ENCODE results near the gene SDHB.

The SDHB gene

GRCh38 chr1:16975838-16976237 is 78.0 kb downstream of the SDHB start:
- H3K4me2 ChIP-seq, result no peak overlapping the region
- no peaks in the 10 kb centered on the region for H3K9me3 ChIP-seq
- peaks cover 7% of the 10 kb centered on the region; the same call in 1 of the 2 replicates for H3K36me3 ChIP-seq
- peaks cover 25% of the 10 kb centered on the region for H4K20me1 ChIP-seq
- H3K9ac ChIP-seq, result no peak overlapping the region
- no peak for TF ChIP-seq Cebpa-rat (IDR thresholded peaks at IDR 0.05)
- H3K4me3 ChIP-seq, result no peak overlapping the region
- H3K4me1 ChIP-seq, result peaks cover 31% of the 10 kb centered on the region
- H3K27ac ChIP-seq, result no peak overlapping the region
- peaks cover 7% of the 10 kb centered on the region for H3K27me3 ChIP-seq

- Histone ChIP-seq H3K9me3 (no peaks in the 10 kb centered on the region), H3K27me3 (peaks cover under 1% of the 10 kb centered on the region; the same call in 1 of the 2 replicates)
These were observed 78.6 kb downstream of the SDHB start for GRCh38 chr1:16975211-16975610.

GRCh38 chr1:16973215-16973614 is 80.6 kb downstream of the SDHB start:
- H3K9ac ChIP-seq, result no peak overlapping the region
- no peak overlapping the region for H3K27ac ChIP-seq
- TF ChIP-seq Cebpa-rat (IDR thresholded peaks at IDR 0.05), result no peak
- no peak overlapping the region for H3K4me2 ChIP-seq
- no peak overlapping the region for H3K4me3 ChIP-seq
- H3K9me3 ChIP-seq, result no peaks in the 10 kb centered on the region
- H3K27me3 ChIP-seq, result no peaks in the 10 kb centered on the region
- H3K4me1 ChIP-seq, result peaks cover 24% of the 10 kb centered on the region
- peaks cover 11% of the 10 kb centered on the region; the same call in 1 of the 2 replicates for H3K36me3 ChIP-seq
- peaks cover 28% of the 10 kb centered on the region for H4K20me1 ChIP-seq

More at GRCh38 chr1:16975211-16975610, 78.6 kb downstream of the SDHB start:
- Histone ChIP-seq H3K36me3 (peaks cover 7% of the 10 kb centered on the region; the same call in 1 of the 2 replicates), H3K27ac (no peak overlapping the region), H3K4me2 (no peak overlapping the region), H3K4me1 (peaks cover 37% of the 10 kb centered on the region), H3K9ac (no peak overlapping the region), H4K20me1 (peaks cover 31% of the 10 kb centered on the region), H3K4me3 (no peak overlapping the region)
- no peak for TF ChIP-seq Cebpa-rat (IDR thresholded peaks at IDR 0.05)

GRCh38 chr1:16972189-16972895 is 81.5 kb downstream of the SDHB start:
- Histone ChIP-seq H3K9ac (no peak overlapping the region), H4K20me1 (peaks cover 20% of the 10 kb centered on the region), H3K27ac (no peak overlapping the region), H3K4me3 (no peak overlapping the region), H3K4me1 (peaks cover 15% of the 10 kb centered on the region; the same call in 1 of the 2 replicates), H3K4me2 (no peak overlapping the region), H3K27me3 (no peaks in the 10 kb centered on the region), H3K9me3 (no peaks in the 10 kb centered on the region), H3K36me3 (peaks cover 17% of the 10 kb centered on the region; the same call in 1 of the 2 replicates)
- no peak for TF ChIP-seq Cebpa-rat (IDR thresholded peaks at IDR 0.05)

GRCh38 chr1:16971341-16972188 is 82.3 kb downstream of the SDHB start:
- no peaks in the 10 kb centered on the region for H3K27me3 ChIP-seq
- peaks cover 19% of the 10 kb centered on the region; the same call in 1 of the 2 replicates for H3K36me3 ChIP-seq
- H3K27ac ChIP-seq, result no peak overlapping the region
- peaks cover 17% of the 10 kb centered on the region; the same call in 1 of the 2 replicates for H4K20me1 ChIP-seq
- no peak overlapping the region for H3K4me3 ChIP-seq
- no peak for TF ChIP-seq Cebpa-rat (IDR thresholded peaks at IDR 0.05)
- no peak overlapping the region for H3K9ac ChIP-seq
- H3K4me1 ChIP-seq, result peaks cover 9% of the 10 kb centered on the region; the same call in 1 of the 2 replicates
- H3K9me3 ChIP-seq, result no peaks in the 10 kb centered on the region
- no peak overlapping the region for H3K4me2 ChIP-seq

GRCh38 chr1:16970132-16970910 is 83.5 kb downstream of the SDHB start:
- H3K9me3 ChIP-seq, result no peaks in the 10 kb centered on the region
- no peak overlapping the region for H3K9ac ChIP-seq
- peaks cover 17% of the 10 kb centered on the region; the same call in 1 of the 2 replicates for H4K20me1 ChIP-seq
- TF ChIP-seq Cebpa-rat (IDR thresholded peaks at IDR 0.05), result no peak
- H3K4me1 ChIP-seq, result peaks cover 9% of the 10 kb centered on the region; the same call in 1 of the 2 replicates
- H3K27ac ChIP-seq, result no peak overlapping the region
- no peak overlapping the region for H3K4me2 ChIP-seq
- H3K4me3 ChIP-seq, result no peak overlapping the region
- no peaks in the 10 kb centered on the region for H3K27me3 ChIP-seq
- peaks cover 31% of the 10 kb centered on the region; the same call in 1 of the 2 replicates for H3K36me3 ChIP-seq

- Histone ChIP-seq H3K9ac (no peak overlapping the region; the same call in 1 of the 2 replicates), H3K4me1 (peaks cover 9% of the 10 kb centered on the region; the same call in 1 of the 2 replicates), H3K4me2 (no peak overlapping the region), H3K27me3 (no peaks in the 10 kb centered on the region), H3K4me3 (no peak overlapping the region), H3K36me3 (peaks cover 31% of the 10 kb centered on the region; the same call in 1 of the 2 replicates), H3K27ac (no peak overlapping the region), H3K9me3 (no peaks in the 10 kb centered on the region), H4K20me1 (peaks cover 17% of the 10 kb centered on the region; the same call in 1 of the 2 replicates)
- no peak for TF ChIP-seq Cebpa-rat (IDR thresholded peaks at IDR 0.05)
These were observed 84.2 kb downstream of the SDHB start for GRCh38 chr1:16969651-16970050.

- H3K4me1 ChIP-seq, result peaks cover 9% of the 10 kb centered on the region; the same call in 1 of the 2 replicates
- no peak for TF ChIP-seq Cebpa-rat (IDR thresholded peaks at IDR 0.05)
- H4K20me1 ChIP-seq, result peaks cover 17% of the 10 kb centered on the region; the same call in 1 of the 2 replicates
- no peaks in the 10 kb centered on the region for H3K9me3 ChIP-seq
- H3K36me3 ChIP-seq, result peaks cover 31% of the 10 kb centered on the region; the same call in 1 of the 2 replicates
- H3K4me3 ChIP-seq, result no peak overlapping the region
- H3K27ac ChIP-seq, result no peak overlapping the region
- no peak overlapping the region for H3K4me2 ChIP-seq
- H3K27me3 ChIP-seq, result no peaks in the 10 kb centered on the region
- no peak overlapping the region; the same call in 1 of the 2 replicates for H3K9ac ChIP-seq
These were observed 84.7 kb downstream of the SDHB start for GRCh38 chr1:16969057-16969611.

Measured in BLaER1 (cell line).